ENCODE results near the gene TMPRSS3. TPM values are rescaled to one million over a fixed set of nuclear protein-coding genes. Genes with fewer than 3 reads are reported as not detected.

TMPRSS3 gene
- total RNA-seq, 4 donors from 2014 or later = 0.34 to 1.6 (median 1.0) TPM; not detected in 1

DNA sequence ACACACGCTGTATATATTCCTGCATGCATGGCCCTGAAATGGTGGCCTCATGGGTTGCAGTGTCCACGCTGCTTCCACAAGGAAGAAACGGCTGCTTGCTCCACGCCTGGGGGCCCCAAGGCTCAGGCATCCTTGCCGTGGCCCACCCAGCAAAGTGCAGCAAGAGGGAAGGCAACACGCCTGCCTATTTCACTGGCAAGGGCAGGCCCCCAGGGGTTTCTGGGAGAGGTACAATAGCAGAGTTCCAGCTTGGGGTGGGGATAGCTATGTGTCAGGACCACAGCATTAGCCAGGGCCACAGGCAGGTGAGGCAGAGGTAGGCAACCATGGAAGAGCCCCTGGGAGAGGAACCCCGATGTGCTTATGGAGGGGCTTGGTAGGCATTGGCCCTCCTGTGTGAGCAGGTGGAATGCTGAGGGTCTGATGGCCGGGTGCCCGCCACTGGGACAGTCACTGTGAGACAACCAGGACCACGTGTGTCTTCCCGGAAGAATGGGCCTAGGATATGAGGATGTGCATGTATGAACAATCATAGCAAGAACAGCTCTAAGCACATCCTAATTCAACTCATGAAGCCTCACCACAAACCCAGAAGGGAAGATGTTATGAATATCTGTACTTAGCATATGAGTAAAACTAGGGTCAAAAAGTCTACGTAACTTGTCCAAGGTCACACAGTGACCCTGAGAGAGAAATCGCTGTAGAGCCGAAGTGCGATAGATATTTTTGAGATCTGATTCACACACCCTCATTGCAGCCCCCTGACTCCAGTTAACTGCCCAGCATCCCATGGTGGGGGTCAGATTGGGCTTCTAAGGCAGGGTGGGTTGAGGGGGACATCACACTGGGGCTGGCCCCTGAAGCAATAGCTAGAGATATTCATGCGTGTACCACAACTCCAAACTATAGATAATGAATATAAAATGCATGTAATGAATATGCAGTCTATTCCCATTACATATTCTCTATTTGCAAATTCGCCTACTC lies 56.8 kb downstream of the TMPRSS3 start:
- no peak overlapping the region for H3K27ac ChIP-seq
- WGBS = 95% methylated on average over 17 of the region's 17 CpGs
- no peaks in the 10 kb centered on the region for H3K36me3 ChIP-seq
- no peak overlapping the region for H3K4me3 ChIP-seq
- TF ChIP-seq EP300 (IDR thresholded peaks at IDR 0.05) (no peak), POLR2AphosphoS5 (IDR thresholded peaks at IDR 0.05) (no peak)
- no peak for DNase-seq (ENCODE audit: low spot score in 2 of 2)
- peaks cover 13% of the 10 kb centered on the region for H3K27me3 ChIP-seq
- no peaks in the 10 kb centered on the region for H3K4me1 ChIP-seq
- no peaks in the 10 kb centered on the region for H3K9me3 ChIP-seq

DNA sequence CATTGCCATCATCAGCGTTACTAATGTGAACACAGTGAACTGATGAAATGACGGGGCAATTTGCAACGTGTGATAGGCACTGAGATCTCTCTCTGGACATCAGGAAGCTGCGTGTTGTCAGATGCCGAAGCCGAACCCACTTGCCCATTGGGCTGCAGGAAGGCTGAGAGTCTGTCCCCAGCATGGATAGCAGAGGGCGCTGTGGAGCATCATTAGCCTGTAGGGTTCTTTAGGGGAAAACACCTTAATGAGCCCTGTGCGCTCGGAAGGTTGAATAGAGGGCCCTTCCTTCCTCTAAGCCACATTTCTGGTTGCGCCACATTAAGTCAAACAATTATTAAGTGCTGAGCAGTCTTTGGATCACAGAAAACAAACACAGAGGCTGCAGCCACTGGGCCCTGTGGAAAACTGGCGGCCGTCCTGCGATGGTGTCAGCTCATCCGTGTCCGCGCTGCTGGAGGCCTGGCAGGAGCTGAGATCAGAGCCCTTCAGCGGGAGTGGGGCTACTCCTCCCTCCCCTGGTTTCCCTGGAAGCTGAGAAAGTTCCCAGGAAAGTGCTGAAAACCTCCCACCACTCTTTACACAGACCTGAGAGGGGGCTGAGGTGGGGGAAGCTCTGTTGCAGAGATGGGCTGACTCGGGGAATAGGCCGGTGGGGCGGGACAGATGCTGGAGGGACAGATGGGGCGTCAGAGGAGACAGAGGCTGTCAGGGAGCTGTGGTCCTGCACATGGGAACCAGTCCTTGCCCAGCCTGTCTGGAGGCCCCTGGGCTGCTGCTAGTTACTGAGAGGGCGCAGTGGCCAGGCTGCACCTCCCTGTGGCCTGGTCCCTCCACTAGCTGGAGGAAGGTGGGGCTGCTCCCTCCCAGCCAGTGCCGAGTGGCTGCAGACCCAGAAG lies 57.8 kb downstream of the TMPRSS3 start:
- TF ChIP-seq POLR2A (IDR thresholded peaks at IDR 0.05) = no peak
- no peak for TF ChIP-seq POLR2AphosphoS5 (IDR thresholded peaks at IDR 0.05)
- TF ChIP-seq EP300 (IDR thresholded peaks at IDR 0.05) = no peak
- TF ChIP-seq, protein P1, sequence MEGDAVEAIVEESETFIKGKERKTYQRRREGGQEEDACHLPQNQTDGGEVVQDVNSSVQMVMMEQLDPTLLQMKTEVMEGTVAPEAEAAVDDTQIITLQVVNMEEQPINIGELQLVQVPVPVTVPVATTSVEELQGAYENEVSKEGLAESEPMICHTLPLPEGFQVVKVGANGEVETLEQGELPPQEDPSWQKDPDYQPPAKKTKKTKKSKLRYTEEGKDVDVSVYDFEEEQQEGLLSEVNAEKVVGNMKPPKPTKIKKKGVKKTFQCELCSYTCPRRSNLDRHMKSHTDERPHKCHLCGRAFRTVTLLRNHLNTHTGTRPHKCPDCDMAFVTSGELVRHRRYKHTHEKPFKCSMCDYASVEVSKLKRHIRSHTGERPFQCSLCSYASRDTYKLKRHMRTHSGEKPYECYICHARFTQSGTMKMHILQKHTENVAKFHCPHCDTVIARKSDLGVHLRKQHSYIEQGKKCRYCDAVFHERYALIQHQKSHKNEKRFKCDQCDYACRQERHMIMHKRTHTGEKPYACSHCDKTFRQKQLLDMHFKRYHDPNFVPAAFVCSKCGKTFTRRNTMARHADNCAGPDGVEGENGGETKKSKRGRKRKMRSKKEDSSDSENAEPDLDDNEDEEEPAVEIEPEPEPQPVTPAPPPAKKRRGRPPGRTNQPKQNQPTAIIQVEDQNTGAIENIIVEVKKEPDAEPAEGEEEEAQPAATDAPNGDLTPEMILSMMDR (IDR thresholded peaks at IDR 0.05) = peak; percentile 35 to 73
- Histone ChIP-seq H3K4me1 (no peaks in the 10 kb centered on the region), H3K27me3 (peaks cover 17% of the 10 kb centered on the region), H3K36me3 (no peaks in the 10 kb centered on the region), H3K4me3 (no peak overlapping the region), H3K27ac (no peak overlapping the region), H3K9me3 (no peaks in the 10 kb centered on the region)
- 48% methylated on average over 22 of the region's 23 CpGs for WGBS
- DNase-seq (ENCODE audit: low spot score in 2 of 2) = peak in 1 of 2 donors; percentile 76

DNA sequence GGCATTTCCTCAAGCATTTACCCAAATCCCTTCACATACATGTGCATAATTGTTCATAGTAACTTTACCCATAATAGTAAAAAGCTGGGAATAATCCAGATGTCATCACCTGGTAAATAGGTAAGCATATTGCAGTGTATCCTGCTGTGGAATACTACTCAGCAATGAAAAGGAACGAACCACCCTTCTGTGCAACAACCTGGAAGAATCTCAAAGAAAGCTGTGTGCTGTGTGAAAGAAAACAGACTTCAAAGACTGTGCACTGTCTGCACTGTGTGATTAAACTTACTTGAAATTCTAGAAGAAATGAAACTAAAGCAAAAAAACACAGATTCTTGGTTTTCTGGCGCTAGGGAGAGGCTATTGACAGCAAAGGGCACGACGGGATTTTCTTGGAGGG lies 58.6 kb downstream of the TMPRSS3 start:
- Histone ChIP-seq H3K4me3 (no peak overlapping the region), H3K27me3 (peaks cover 23% of the 10 kb centered on the region), H3K4me1 (no peaks in the 10 kb centered on the region), H3K36me3 (no peaks in the 10 kb centered on the region), H3K27ac (no peak overlapping the region), H3K9me3 (no peaks in the 10 kb centered on the region)
- no peak for DNase-seq (ENCODE audit: low spot score in 2 of 2)
- TF ChIP-seq POLR2AphosphoS5 (IDR thresholded peaks at IDR 0.05) (no peak), EP300 (IDR thresholded peaks at IDR 0.05) (no peak), POLR2A (IDR thresholded peaks at IDR 0.05) (no peak)
- TF ChIP-seq, protein P1 (IDR thresholded peaks at IDR 0.05) = no peak
- 90% methylated on average over 4 of the region's 4 CpGs for WGBS

DNA sequence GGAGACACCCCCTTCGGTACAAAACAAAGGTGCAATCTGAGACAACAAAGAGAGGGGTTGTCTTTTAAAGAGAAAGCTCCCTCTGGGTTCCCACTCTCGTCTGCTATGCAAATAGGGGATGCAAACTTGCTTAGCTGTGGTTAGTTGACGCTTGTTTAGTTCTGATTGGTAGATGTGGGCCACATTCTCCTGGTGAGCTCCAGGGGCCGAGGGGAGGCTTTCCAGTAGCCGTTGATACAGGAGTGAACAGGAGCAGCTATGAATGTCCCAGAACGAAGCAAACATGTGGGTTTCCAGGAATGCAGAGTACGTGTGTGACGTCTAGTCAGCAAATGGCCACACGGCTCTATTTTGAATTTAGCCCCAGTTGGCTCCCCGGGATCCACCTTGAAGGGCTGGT lies 59.8 kb downstream of the TMPRSS3 start:
- no peaks in the 10 kb centered on the region for H3K36me3 ChIP-seq
- no peak overlapping the region for H3K4me3 ChIP-seq
- no peaks in the 10 kb centered on the region for H3K9me3 ChIP-seq
- H3K4me1 ChIP-seq = no peaks in the 10 kb centered on the region
- 43% methylated on average over 10 of the region's 10 CpGs for WGBS
- DNase-seq (ENCODE audit: low spot score in 2 of 2) = no peak
- peaks cover 23% of the 10 kb centered on the region for H3K27me3 ChIP-seq
- TF ChIP-seq, protein P1 (IDR thresholded peaks at IDR 0.05) = no peak
- TF ChIP-seq POLR2AphosphoS5 (IDR thresholded peaks at IDR 0.05) (no peak), EP300 (IDR thresholded peaks at IDR 0.05) (no peak), POLR2A (IDR thresholded peaks at IDR 0.05) (no peak)
- no peak overlapping the region for H3K27ac ChIP-seq

DNA sequence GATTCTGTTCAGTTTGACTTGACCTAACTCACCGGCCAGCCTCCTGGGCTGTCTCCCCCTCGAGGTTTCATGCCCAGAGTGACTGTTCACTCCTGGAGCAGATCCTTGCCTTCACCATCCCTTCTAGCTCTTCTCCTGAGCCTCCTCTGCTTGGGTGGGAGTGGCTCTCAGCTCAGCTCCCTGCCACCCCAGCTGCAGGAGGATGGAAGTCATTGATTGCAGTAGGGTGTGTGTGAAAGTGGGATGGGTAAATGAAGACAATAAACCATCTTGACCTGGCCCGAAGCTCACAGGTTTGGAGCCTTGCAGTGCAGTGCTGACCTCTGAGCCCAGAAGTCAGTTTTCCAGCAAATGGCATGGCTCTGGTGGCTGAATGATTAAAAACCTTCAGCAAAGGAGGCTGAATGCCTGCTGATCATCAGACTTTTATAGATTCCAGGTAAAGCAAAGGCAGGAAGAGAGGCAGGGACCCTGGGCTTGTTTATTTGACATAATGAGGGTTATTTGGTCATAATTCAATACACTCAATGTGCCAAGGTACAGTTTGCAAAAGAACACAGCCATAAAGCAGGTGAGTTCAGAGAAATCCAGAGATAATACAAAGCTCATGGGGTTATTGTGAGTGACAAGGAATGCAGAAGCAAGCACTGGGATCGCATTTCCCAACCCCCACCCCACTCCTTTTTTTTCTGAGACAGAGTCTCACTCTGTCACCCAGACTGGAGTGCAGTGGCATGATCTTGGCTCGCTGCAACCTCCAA lies 63.1 kb downstream of the TMPRSS3 start:
- WGBS = 76% methylated on average over 5 of the region's 5 CpGs
- no peaks in the 10 kb centered on the region for H3K36me3 ChIP-seq
- no peak overlapping the region for H3K27ac ChIP-seq
- H3K27me3 ChIP-seq = peaks cover 23% of the 10 kb centered on the region
- TF ChIP-seq POLR2AphosphoS5 (IDR thresholded peaks at IDR 0.05) (no peak), POLR2A (IDR thresholded peaks at IDR 0.05) (no peak), EP300 (IDR thresholded peaks at IDR 0.05) (no peak)
- TF ChIP-seq, protein P1 (IDR thresholded peaks at IDR 0.05) = no peak
- no peaks in the 10 kb centered on the region for H3K4me1 ChIP-seq
- no peaks in the 10 kb centered on the region for H3K9me3 ChIP-seq
- H3K4me3 ChIP-seq = no peak overlapping the region
- DNase-seq (ENCODE audit: low spot score in 2 of 2) = no peak
